Sigmoid colon (tissue), 7 donors: ENCODE results near the gene CYTH4. TPM values are rescaled to one million over a fixed set of nuclear protein-coding genes. Genes with fewer than 3 reads are reported as not detected.

ENCODE experiments used
- DNase-seq: peaks from one replicate; pipeline ENCODE4 v3.0.0-alpha.2; 2019
- H3K27ac ChIP-seq, 4 donors: fragments of 200-600 bp; sonication (generic); one replicate each; pipeline ENCODE4 v1.5.1; 2016 to 2019; ENCODE audit warnings: mild to moderate bottlenecking in 1 of 4
- H3K27me3 ChIP-seq, 3 donors: fragments of 200-600 bp; sonication (generic); one replicate each; pipeline ENCODE4 v1.5.1; 2019; ENCODE audit warnings: mild to moderate bottlenecking in 1 of 3
- H3K36me3 ChIP-seq, 4 donors: fragments of 200-600 bp; sonication (generic); one replicate each; pipeline ENCODE4 v1.5.1; 2016 to 2019
- H3K4me1 ChIP-seq, 4 donors: fragments of 200-600 bp; sonication (generic); one replicate each; pipeline ENCODE4 v1.5.1; 2017 to 2019
- H3K4me3 ChIP-seq, 4 donors: fragments of 200-600 bp; sonication (generic); one replicate each; pipeline ENCODE4 v1.5.1; 2017 to 2019; ENCODE audit warnings: mild to moderate bottlenecking in 2 of 4, moderate library complexity in 1 of 4
- H3K9me3 ChIP-seq, 4 donors: fragments of 200-600 bp in 3 of 4; sonication (generic) in 3 of 4; one replicate each; pipeline versions ENCODE4 v1.5.1 to v1.6.1; 2013 to 2019
- EP300 ChIP-seq, 4 donors: sonication (generic); formaldehyde crosslinking; IDR thresholded peaks; one replicate each; pipeline ENCODE4 v1.6.1; 2017; ENCODE audit warnings: antibody characterized with exemption in 4 of 4
- POLR2A ChIP-seq, 2 donors: fragments of 450-650 bp; IDR thresholded peaks; one replicate each; pipeline ENCODE4 v1.6.1; 2016; ENCODE audit warnings: antibody characterized with exemption in 2 of 2, mild to moderate bottlenecking in 2 of 2, moderate library complexity in 2 of 2
- POLR2AphosphoS5 ChIP-seq, 4 donors: sonication (generic); formaldehyde crosslinking; IDR thresholded peaks; one replicate each; pipeline ENCODE4 v1.6.1; 2017; ENCODE audit warnings: antibody characterized with exemption in 4 of 4
- WGBS, 2 donors: extraction: QIAGEN DNeasy Blood & Tissue Kit; methylation state at CpG; one replicate each; pipeline ENCODE4 v1.1.7; 2013; 5-methylcytosine and 5-hydroxymethylcytosine counted together
- intact Hi-C: fragments of 100-400 bp; cut with DNase I; formaldehyde crosslinking; loops from one replicate; pipeline ENCODE4 v1.15.1; 2023
- polyA plus RNA-seq, 3 donors: library from polyadenylated mRNA; stranded (reverse); fragments of 200-250 nt; gene quantifications; one replicate each; pipeline ENCODE4 v1.2.3, GENCODE V29; 2013
- total RNA-seq, 4 donors: library from RNA; depleted of rRNA; stranded (reverse); fragments of >200 nt; gene quantifications; one replicate each; pipeline ENCODE4 v1.1.0, GENCODE V29; 2016
- TF ChIP-seq, protein P1 (sequence below), 4 experiments: fragments of 450-650 bp in 3 of 4; fragments of 200-600 bp in 1 of 4; IDR thresholded peaks; one replicate each; pipeline ENCODE4 v1.5.1; 2016 to 2019; ENCODE audit warnings: antibody characterized with exemption in 4 of 4, mild to moderate bottlenecking in 3 of 4, moderate library complexity in 2 of 4
- donor health status: healthy with polysubstance abuse.
- donor health status: Bipolar disorder and iron deficiency.
- donor health status: healthy.

Gene CYTH4
- total and polyA plus RNA-seq, 7 donors = 4.2 to 22.0 (median 7.2) TPM

DNA sequence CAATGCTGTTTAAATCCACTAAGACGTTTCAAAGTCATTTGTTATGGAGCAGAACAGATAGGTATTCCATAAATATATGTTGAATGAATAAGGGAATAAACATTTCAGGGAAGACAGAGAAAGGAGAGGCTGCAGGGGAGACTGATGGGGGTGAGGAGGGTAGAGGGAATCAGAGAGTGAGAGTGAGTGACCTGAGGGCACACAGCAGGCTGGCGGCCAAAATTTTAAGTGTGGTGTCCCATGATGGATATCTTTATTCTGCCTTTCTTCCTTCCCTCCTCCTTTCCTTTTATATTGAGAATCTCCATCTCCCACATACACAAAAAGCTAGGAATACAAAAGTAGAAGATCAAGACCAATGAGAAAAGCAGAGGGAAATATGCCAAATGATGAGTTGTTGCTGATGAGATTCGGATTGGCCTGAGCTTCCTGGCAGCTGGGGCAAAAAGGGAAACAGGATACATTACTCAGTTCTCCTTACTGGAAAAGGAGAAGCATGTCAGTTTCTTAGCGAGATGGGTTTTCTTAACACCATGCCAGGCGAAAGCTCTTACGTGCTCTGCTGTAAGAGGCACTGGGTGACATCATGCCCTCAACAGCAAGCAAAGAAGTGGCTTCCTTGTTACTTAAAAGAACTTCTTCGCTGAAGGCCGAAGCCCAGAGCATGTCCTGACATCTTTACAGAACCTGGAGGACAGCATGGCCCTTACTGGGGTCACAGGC lies 11.2 kb upstream of the CYTH4 start:
- TF ChIP-seq EP300 (IDR thresholded peaks at IDR 0.05) (no peak), POLR2AphosphoS5 (IDR thresholded peaks at IDR 0.05) (no peak), POLR2A (IDR thresholded peaks at IDR 0.05) (no peak)
- TF ChIP-seq, protein P1, sequence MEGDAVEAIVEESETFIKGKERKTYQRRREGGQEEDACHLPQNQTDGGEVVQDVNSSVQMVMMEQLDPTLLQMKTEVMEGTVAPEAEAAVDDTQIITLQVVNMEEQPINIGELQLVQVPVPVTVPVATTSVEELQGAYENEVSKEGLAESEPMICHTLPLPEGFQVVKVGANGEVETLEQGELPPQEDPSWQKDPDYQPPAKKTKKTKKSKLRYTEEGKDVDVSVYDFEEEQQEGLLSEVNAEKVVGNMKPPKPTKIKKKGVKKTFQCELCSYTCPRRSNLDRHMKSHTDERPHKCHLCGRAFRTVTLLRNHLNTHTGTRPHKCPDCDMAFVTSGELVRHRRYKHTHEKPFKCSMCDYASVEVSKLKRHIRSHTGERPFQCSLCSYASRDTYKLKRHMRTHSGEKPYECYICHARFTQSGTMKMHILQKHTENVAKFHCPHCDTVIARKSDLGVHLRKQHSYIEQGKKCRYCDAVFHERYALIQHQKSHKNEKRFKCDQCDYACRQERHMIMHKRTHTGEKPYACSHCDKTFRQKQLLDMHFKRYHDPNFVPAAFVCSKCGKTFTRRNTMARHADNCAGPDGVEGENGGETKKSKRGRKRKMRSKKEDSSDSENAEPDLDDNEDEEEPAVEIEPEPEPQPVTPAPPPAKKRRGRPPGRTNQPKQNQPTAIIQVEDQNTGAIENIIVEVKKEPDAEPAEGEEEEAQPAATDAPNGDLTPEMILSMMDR (IDR thresholded peaks at IDR 0.05) = no peak
- peaks cover 0 to 45% (median 21%) of the 10 kb centered on the region in 3 donors for H3K27me3 ChIP-seq
- H3K4me1 ChIP-seq = no peaks in the 10 kb centered on the region
- H3K36me3 ChIP-seq = no peaks in the 10 kb centered on the region
- intact Hi-C loops = no loop called here
- H3K27ac ChIP-seq = no peak overlapping the region
- no peak overlapping the region for H3K4me3 ChIP-seq
- DNase-seq = no peak
- H3K9me3 ChIP-seq = peaks cover 0 to 3% (median 0%) of the 10 kb centered on the region in 4 donors
- 73 to 78% methylated on average over 8 of the region's 8 CpGs for WGBS, 2 donors

DNA sequence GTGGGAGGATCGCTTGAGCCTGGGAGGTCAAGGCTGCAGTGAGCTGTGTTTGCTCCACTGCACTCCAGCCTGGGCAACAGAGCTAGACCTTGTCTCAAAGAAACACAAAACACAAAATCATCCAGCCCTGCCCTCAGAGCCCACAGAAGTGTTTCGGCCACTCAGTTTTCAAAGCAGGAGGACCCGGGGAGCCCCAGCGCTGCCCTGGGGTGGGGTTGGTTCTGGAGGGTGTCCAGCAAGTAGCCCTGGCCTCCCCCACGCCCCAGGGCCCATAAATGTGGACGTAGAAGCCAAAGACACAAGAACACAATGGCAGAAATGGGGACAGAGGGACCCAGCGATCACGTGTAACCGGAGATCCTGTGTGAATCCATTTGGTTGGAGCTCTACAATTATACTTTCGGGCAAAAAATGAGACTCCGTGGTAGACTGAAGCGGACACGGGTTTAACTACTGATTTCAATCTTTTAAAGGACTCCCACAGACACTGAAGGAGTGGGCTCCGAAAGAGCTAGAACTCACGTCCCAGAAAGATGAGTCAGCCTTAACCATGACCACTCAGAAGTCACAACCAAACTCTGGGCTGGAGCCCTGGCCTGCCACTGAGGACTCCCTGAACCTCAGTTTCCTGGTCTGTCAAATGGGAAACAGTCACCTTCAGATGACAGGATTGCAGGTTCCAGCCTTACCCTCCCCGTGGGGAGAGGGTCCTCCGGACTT lies 9.0 kb upstream of the CYTH4 start:
- WGBS, 2 donors = 58 to 69% methylated on average over 17 of the region's 17 CpGs
- Histone ChIP-seq H3K27ac (no peak overlapping the region), H3K4me1 (no peaks in the 10 kb centered on the region), H3K27me3 (peaks cover 0 to 39% (median 7%) of the 10 kb centered on the region in 3 donors), H3K9me3 (peaks cover 0 to 3% (median 0%) of the 10 kb centered on the region in 4 donors), H3K4me3 (no peak overlapping the region), H3K36me3 (no peaks in the 10 kb centered on the region)
- TF ChIP-seq POLR2AphosphoS5 (IDR thresholded peaks at IDR 0.05) = no peak
- TF ChIP-seq, protein P1 (IDR thresholded peaks at IDR 0.05) = no peak
- no peak for TF ChIP-seq POLR2A (IDR thresholded peaks at IDR 0.05)
- TF ChIP-seq EP300 (IDR thresholded peaks at IDR 0.05) = no peak
- intact Hi-C loops = no loop called here
- DNase-seq = no peak

DNA sequence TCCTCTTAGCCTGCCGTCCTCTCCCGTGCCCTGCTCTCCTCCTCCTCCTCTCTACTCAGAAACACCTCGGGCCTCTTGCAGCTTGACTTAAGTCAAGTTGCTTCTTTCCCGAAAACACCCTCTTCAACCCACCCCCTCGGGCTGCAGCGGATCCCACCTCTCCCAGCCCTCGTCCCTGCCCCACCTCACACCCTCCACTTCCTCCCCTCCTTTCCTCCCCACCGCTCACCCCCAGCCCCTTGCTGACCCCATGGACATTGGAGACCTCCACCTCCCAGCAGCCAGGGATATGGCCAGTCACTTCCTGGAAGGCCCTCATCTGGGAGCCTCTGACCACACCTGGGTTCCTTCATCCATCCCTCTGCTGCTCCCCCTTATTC lies 8.5 kb upstream of the CYTH4 start:
- no peak for DNase-seq
- no peaks in the 10 kb centered on the region for H3K4me1 ChIP-seq
- H3K27ac ChIP-seq = no peak overlapping the region
- peaks cover 0 to 1% (median 0%) of the 10 kb centered on the region in 4 donors for H3K9me3 ChIP-seq
- H3K4me3 ChIP-seq = no peak overlapping the region
- TF ChIP-seq EP300 (IDR thresholded peaks at IDR 0.05) (no peak), POLR2AphosphoS5 (IDR thresholded peaks at IDR 0.05) (no peak), POLR2A (IDR thresholded peaks at IDR 0.05) (no peak)
- TF ChIP-seq, protein P1 (IDR thresholded peaks at IDR 0.05) = no peak
- no peaks in the 10 kb centered on the region for H3K36me3 ChIP-seq
- intact Hi-C loops = no loop called here
- WGBS, 2 donors = 71 to 77% methylated on average over 8 of the region's 8 CpGs
- H3K27me3 ChIP-seq = peaks cover 0 to 45% (median 7%) of the 10 kb centered on the region in 3 donors

DNA sequence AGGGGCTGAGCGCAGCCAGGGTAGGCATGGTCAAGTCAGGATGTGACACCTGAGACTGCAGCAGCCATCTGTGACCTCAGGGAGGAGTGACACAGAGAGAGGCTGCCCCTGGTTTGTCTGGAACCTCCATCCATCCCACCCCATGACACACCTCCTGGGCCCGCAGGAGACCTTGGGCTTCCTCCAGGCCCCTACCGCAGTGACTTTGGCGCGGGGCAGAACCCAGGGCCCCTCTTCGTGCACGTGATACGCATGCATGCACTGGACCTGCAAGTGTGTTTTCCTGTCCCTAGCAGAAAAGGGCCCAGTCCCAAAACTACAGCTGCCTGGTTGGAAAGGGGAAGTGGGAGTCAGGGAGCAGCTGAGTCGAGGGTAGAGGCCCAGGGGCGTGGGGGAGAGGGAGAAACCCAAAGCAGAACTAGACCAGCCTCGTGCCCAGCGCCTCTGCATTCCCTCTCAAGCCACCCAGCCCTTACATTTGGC lies 7.9 kb upstream of the CYTH4 start:
- intact Hi-C loops = no loop called here

More for the DNA sequence above, 7.9 kb upstream of the CYTH4 start:
- Histone ChIP-seq H3K4me3 (no peak overlapping the region), H3K27ac (no peak overlapping the region), H3K27me3 (peaks cover 0 to 51% (median 7%) of the 10 kb centered on the region in 3 donors), H3K36me3 (no peaks in the 10 kb centered on the region), H3K4me1 (no peaks in the 10 kb centered on the region), H3K9me3 (no peaks in the 10 kb centered on the region)
- DNase-seq = peak; percentile 79
- 60 to 72% methylated on average over 12 of the region's 12 CpGs for WGBS, 2 donors
- no peak for TF ChIP-seq EP300 (IDR thresholded peaks at IDR 0.05)
- no peak for TF ChIP-seq POLR2A (IDR thresholded peaks at IDR 0.05)
- TF ChIP-seq, protein P1 (IDR thresholded peaks at IDR 0.05) = no peak
- no peak for TF ChIP-seq POLR2AphosphoS5 (IDR thresholded peaks at IDR 0.05)
